Measurements from ENCODE around the gene PNPLA2.

- TF ChIP-seq EZH2 (IDR thresholded peaks at IDR 0.05) = no peak
- TF ChIP-seq CTCF (IDR thresholded peaks at IDR 0.05) = no peak
These were observed 15.3 kb upstream of the PNPLA2 start for GRCh38 chr11:803467-803742.
